OCI-LY1 (cell line): Measurements from ENCODE around the gene LRRC43.

Experiments
- H2AFZ ChIP-seq: fragments of 200-600 bp; sonication (generic), shearing (Covaris generic); 2 replicates; pipeline ENCODE4 v1.6.0; 2014; ENCODE audit warnings: antibody characterized with exemption, mild to moderate bottlenecking, low read length
- H3F3A ChIP-seq: fragments of 200-600 bp; sonication (generic), shearing (Covaris generic); 2 replicates; pipeline ENCODE4 v1.6.0; 2014; ENCODE audit warnings: mild to moderate bottlenecking, antibody characterized with exemption, low read length, moderate library complexity; ENCODE audit not compliant: insufficient read depth
- H3K27ac ChIP-seq: fragments of 200-600 bp; sonication (generic); 2 replicates; pipeline ENCODE4 v1.5.1; 2014; ENCODE audit warnings: low read length, mixed run types, mild to moderate bottlenecking, low read depth; ENCODE audit not compliant: poor library complexity, severe bottlenecking
- H3K27me3 ChIP-seq: fragments of 200-600 bp; sonication (generic); 2 replicates; pipeline ENCODE4 v1.6.0; 2014; ENCODE audit warnings: antibody characterized with exemption, mild to moderate bottlenecking, low read length, moderate library complexity; ENCODE audit not compliant: insufficient read depth
- H3K36me3 ChIP-seq: fragments of 200-600 bp; sonication (generic); 2 replicates; pipeline ENCODE4 v1.6.1; 2014; ENCODE audit warnings: mild to moderate bottlenecking, antibody characterized with exemption, low read length, moderate library complexity, mixed read lengths; ENCODE audit not compliant: insufficient read depth
- H3K4me1 ChIP-seq: fragments of 200-600 bp; sonication (generic); 2 replicates; pipeline ENCODE4 v1.5.1; 2014; ENCODE audit warnings: mild to moderate bottlenecking, low read length, moderate library complexity; ENCODE audit not compliant: insufficient read depth, severe bottlenecking
- H3K4me2 ChIP-seq: fragments of 200-600 bp; sonication (generic), shearing (Covaris generic); 2 replicates; pipeline ENCODE4 v1.6.1; 2014; ENCODE audit warnings: low read length
- H3K4me3 ChIP-seq: fragments of 200-600 bp; sonication (generic); 2 replicates; pipeline ENCODE4 v1.5.1; 2014; ENCODE audit warnings: low read length, low read depth, mild to moderate bottlenecking, mixed read lengths; ENCODE audit not compliant: poor library complexity, severe bottlenecking
- H3K79me2 ChIP-seq: fragments of 200-600 bp; shearing (Covaris generic); 2 replicates; pipeline ENCODE4 v1.6.1; 2016; ENCODE audit warnings: mixed run types, low read length, mixed read lengths; ENCODE audit not compliant: insufficient read depth
- H3K9ac ChIP-seq: fragments of 200-600 bp; sonication (generic), shearing (Covaris generic); 2 replicates; pipeline ENCODE4 v1.6.1; 2014; ENCODE audit warnings: mild to moderate bottlenecking, low read length, mixed read lengths
- H3K9me2 ChIP-seq: fragments of 200-600 bp; sonication (generic), shearing (Covaris generic); 2 replicates; pipeline ENCODE4 v1.6.1; 2014; ENCODE audit warnings: low read depth, mild to moderate bottlenecking, low read length, mixed read lengths
- H3K9me3 ChIP-seq: fragments of 200-600 bp; shearing (Covaris generic); 2 replicates; pipeline ENCODE4 v1.6.1; 2014; ENCODE audit warnings: low read length, mixed read lengths
- H4K20me1 ChIP-seq: fragments of 200-600 bp; sonication (generic), shearing (Covaris generic); 2 replicates; pipeline ENCODE4 v1.6.0; 2016; ENCODE audit warnings: mild to moderate bottlenecking, low read length; ENCODE audit not compliant: insufficient read depth
- CTCF ChIP-seq: fragments of 200-600 bp; sonication (generic), shearing (Covaris generic); IDR thresholded peaks from 2 replicates; pipeline ENCODE4 v1.5.1; 2017; ENCODE audit warnings: mild to moderate bottlenecking, antibody characterized with exemption, low read length, moderate library complexity, mixed read lengths
- EZH2 ChIP-seq: fragments of 200-600 bp; sonication (generic), shearing (Covaris generic); IDR thresholded peaks from 2 replicates; pipeline ENCODE4 v1.8.0; 2017; ENCODE audit warnings: borderline replicate concordance, mixed run types, mild to moderate bottlenecking, antibody characterized with exemption, low read length, moderate library complexity, mixed read lengths

The LRRC43 gene

GRCh38 chr12:122166422-122167349 lies 16.2 kb upstream of the LRRC43 start:
- H3K4me1 ChIP-seq = no peaks in the 10 kb centered on the region
- no peak overlapping the region for H3K9ac ChIP-seq
- no peaks in the 10 kb centered on the region for H3K36me3 ChIP-seq
- H4K20me1 ChIP-seq = no peaks in the 10 kb centered on the region
- TF ChIP-seq EZH2 (no peak), CTCF (no peak)
- no peaks in the 10 kb centered on the region for H3F3A ChIP-seq
- no peak overlapping the region for H3K4me2 ChIP-seq
- H3K27ac ChIP-seq = no peak overlapping the region
- H3K9me3 ChIP-seq = no peaks in the 10 kb centered on the region
- peaks cover 9% of the 10 kb centered on the region; the same call in 1 of the 2 replicates for H3K27me3 ChIP-seq
- no peak overlapping the region for H3K4me3 ChIP-seq
- no peaks in the 10 kb centered on the region for H3K9me2 ChIP-seq
- no peak overlapping the region for H2AFZ ChIP-seq
- no peaks in the 10 kb centered on the region for H3K79me2 ChIP-seq

- no peak for TF ChIP-seq CTCF
- no peak overlapping the region for H3K27ac ChIP-seq
- no peaks in the 10 kb centered on the region for H3K36me3 ChIP-seq
- H3K9ac ChIP-seq = no peak overlapping the region
- no peaks in the 10 kb centered on the region for H3K79me2 ChIP-seq
- H3K4me2 ChIP-seq = no peak overlapping the region
- H3K4me3 ChIP-seq = no peak overlapping the region
- no peaks in the 10 kb centered on the region for H3K9me2 ChIP-seq
- H3K27me3 ChIP-seq = peaks cover 9% of the 10 kb centered on the region; the same call in 1 of the 2 replicates
- H3K9me3 ChIP-seq = no peaks in the 10 kb centered on the region
- H3F3A ChIP-seq = no peaks in the 10 kb centered on the region
- H3K4me1 ChIP-seq = no peaks in the 10 kb centered on the region
- no peak overlapping the region for H2AFZ ChIP-seq
- H4K20me1 ChIP-seq = no peaks in the 10 kb centered on the region
Observed at GRCh38 chr12:122167356-122167925, 15.5 kb upstream of the LRRC43 start.

- Histone ChIP-seq H3K9ac (no peak overlapping the region), H3K9me2 (no peaks in the 10 kb centered on the region), H3F3A (no peaks in the 10 kb centered on the region), H3K4me1 (no peaks in the 10 kb centered on the region), H4K20me1 (no peaks in the 10 kb centered on the region), H3K4me2 (no peak overlapping the region), H3K36me3 (no peaks in the 10 kb centered on the region), H3K27me3 (0 out of 2 replicates have a peak, but pooled peaks cover 10% of the 10 kb centered on the region), H3K4me3 (no peak overlapping the region), H3K27ac (no peak overlapping the region), H2AFZ (no peak overlapping the region), H3K9me3 (no peaks in the 10 kb centered on the region), H3K79me2 (no peaks in the 10 kb centered on the region)
- no peak for TF ChIP-seq CTCF
- no peak for TF ChIP-seq EZH2
Observed at GRCh38 chr12:122168492-122168891, 14.4 kb upstream of the LRRC43 start.
